HL-60 (cell line): Measurements from ENCODE around the gene FSTL5.

Source experiments
- DNase-seq, 2 experiments: peaks; one replicate each; pipeline ENCODE4 v3.0.0-alpha.2; 2010 to 2020; ENCODE audit warnings: low read depth in 1 of 2, low spot score in 1 of 2
- H3K27ac ChIP-seq: fragments of 250-450 bp; sonication (Bioruptor Pico); replicated peaks from 2 replicates; pipeline ENCODE4 v1.5.1; 2020; ENCODE audit warnings: mild to moderate bottlenecking, moderate library complexity
- H3K27me3 ChIP-seq: fragments of 250-450 bp; sonication (Bioruptor Pico); 2 replicates; pipeline ENCODE4 v1.5.1; 2021; ENCODE audit warnings: mild to moderate bottlenecking, moderate library complexity; ENCODE audit not compliant: insufficient read depth, poor library complexity, severe bottlenecking
- H3K4me3 ChIP-seq: replicated peaks from 2 replicates; pipeline ENCODE4 v1.5.1; 2011; ENCODE audit warnings: mild to moderate bottlenecking, control low read depth, low read length; ENCODE audit not compliant: insufficient read depth
- GABPA ChIP-seq: IDR thresholded peaks from 2 replicates; pipeline ENCODE4 v1.6.1; 2012; ENCODE audit warnings: low read depth
- POLR2AphosphoS5 ChIP-seq: IDR thresholded peaks from 2 replicates; pipeline ENCODE4 v1.6.1; 2012; ENCODE audit warnings: low read depth
- SPI1 ChIP-seq: IDR thresholded peaks from 2 replicates; pipeline ENCODE4 v1.6.1; 2012; ENCODE audit warnings: low read depth, mild to moderate bottlenecking, borderline replicate concordance
- TF ChIP-seq, protein P1 (sequence below): IDR thresholded peaks from 2 replicates; pipeline ENCODE4 v1.6.1; 2012; ENCODE audit warnings: low read depth; ENCODE audit not compliant: insufficient replicate concordance
- TF ChIP-seq, protein P2 (sequence below): IDR thresholded peaks from one replicate; pipeline ENCODE4 v1.5.1; 2011; ENCODE audit warnings: low read length, control low read depth, inconsistent platforms; ENCODE audit not compliant: insufficient read depth

Gene FSTL5

DNA sequence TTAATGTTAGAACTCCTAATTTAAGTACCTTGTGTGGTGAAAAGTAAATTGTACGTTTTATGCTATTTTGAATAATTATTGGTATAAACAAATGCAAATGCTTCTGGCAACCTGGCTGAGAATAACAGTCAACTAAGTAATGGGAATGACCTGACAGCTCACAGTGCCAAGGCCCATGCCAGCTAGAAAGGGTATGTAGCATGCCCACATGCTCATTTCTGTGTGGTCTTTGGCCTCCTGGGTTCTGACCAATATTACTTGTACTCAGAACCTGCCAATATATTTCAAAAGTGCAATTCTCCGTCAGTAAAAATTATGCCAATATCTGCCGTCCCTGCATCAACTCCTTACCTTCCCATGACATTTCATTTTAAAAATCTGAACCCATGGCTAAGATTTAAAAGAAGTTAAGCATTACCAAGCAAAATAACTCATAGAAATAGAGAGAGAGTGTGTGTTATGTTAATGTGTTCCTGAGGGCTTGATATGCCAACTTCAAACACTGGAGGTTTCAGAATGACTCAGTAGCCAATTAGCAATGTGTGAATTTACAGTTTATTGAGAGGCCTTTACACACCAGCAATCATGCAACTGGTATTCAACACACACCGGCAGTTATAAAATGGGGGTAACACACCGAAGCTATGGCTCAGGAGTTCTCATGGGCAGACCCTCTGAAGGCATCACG, 820.8 kb downstream of the FSTL5 start:
- H3K27me3 ChIP-seq, result no peaks in the 10 kb centered on the region
- no peak for DNase-seq
- TF ChIP-seq SPI1, result no peak
- TF ChIP-seq, protein P1, sequence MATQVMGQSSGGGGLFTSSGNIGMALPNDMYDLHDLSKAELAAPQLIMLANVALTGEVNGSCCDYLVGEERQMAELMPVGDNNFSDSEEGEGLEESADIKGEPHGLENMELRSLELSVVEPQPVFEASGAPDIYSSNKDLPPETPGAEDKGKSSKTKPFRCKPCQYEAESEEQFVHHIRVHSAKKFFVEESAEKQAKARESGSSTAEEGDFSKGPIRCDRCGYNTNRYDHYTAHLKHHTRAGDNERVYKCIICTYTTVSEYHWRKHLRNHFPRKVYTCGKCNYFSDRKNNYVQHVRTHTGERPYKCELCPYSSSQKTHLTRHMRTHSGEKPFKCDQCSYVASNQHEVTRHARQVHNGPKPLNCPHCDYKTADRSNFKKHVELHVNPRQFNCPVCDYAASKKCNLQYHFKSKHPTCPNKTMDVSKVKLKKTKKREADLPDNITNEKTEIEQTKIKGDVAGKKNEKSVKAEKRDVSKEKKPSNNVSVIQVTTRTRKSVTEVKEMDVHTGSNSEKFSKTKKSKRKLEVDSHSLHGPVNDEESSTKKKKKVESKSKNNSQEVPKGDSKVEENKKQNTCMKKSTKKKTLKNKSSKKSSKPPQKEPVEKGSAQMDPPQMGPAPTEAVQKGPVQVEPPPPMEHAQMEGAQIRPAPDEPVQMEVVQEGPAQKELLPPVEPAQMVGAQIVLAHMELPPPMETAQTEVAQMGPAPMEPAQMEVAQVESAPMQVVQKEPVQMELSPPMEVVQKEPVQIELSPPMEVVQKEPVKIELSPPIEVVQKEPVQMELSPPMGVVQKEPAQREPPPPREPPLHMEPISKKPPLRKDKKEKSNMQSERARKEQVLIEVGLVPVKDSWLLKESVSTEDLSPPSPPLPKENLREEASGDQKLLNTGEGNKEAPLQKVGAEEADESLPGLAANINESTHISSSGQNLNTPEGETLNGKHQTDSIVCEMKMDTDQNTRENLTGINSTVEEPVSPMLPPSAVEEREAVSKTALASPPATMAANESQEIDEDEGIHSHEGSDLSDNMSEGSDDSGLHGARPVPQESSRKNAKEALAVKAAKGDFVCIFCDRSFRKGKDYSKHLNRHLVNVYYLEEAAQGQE, result no peak
- TF ChIP-seq, protein P2, sequence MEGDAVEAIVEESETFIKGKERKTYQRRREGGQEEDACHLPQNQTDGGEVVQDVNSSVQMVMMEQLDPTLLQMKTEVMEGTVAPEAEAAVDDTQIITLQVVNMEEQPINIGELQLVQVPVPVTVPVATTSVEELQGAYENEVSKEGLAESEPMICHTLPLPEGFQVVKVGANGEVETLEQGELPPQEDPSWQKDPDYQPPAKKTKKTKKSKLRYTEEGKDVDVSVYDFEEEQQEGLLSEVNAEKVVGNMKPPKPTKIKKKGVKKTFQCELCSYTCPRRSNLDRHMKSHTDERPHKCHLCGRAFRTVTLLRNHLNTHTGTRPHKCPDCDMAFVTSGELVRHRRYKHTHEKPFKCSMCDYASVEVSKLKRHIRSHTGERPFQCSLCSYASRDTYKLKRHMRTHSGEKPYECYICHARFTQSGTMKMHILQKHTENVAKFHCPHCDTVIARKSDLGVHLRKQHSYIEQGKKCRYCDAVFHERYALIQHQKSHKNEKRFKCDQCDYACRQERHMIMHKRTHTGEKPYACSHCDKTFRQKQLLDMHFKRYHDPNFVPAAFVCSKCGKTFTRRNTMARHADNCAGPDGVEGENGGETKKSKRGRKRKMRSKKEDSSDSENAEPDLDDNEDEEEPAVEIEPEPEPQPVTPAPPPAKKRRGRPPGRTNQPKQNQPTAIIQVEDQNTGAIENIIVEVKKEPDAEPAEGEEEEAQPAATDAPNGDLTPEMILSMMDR, result no peak
- TF ChIP-seq POLR2AphosphoS5, result no peak
- no peak for TF ChIP-seq GABPA
- no peak overlapping the region for H3K4me3 ChIP-seq
- no peak overlapping the region for H3K27ac ChIP-seq

DNA sequence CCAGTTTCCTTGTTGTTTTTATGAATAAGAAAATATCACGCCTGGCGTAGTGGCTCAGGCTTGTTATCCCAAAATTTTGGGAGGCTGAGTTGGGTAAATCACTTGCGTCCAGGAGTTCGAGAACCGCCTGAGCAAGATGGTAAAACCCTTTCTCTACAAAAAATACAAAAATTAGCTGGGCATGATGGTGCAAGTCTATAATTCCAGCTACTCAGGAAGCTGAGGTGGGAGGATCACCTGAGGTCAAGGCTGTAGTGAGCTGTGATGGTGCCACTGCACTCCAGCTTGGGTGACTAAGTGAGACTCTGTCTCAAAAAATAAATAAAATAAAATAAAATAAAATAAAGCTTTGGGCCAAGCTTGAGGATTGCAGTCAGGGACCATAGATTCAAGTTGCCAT, 827.2 kb downstream of the FSTL5 start:
- DNase-seq, result no peak
- no peak overlapping the region for H3K4me3 ChIP-seq
- H3K27ac ChIP-seq, result no peak overlapping the region
- H3K27me3 ChIP-seq, result no peaks in the 10 kb centered on the region
- TF ChIP-seq GABPA (no peak), SPI1 (no peak)
- TF ChIP-seq, protein P1, result no peak

DNA sequence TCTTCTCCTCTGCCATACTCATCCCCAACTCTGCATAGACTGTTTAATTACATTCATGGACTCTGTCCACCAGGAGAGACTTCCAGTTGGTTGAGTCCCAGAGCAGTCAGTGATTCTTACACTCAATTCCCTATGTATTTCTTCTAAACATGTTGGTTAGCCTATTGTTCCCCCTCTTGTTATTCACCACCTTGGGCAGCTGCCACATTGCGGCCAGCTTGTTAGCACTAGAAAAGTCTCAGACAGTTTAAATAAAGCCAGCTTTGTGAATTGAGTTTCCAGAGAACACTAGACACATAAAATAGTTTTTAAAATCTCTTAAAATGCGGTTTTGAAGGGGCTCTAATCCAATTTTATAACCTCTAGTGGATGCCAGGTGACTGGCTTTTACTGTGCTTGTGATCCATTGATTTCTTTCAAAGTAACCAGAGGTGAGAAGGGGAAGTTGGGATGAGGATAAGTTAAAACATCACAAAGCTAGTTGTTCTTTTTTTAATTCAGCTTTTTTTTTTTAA, 827.7 kb downstream of the FSTL5 start:
- Histone ChIP-seq H3K27ac (no peak overlapping the region), H3K4me3 (no peak overlapping the region), H3K27me3 (no peaks in the 10 kb centered on the region)
- TF ChIP-seq, protein P1, result no peak
- TF ChIP-seq POLR2AphosphoS5 (no peak), GABPA (no peak), SPI1 (no peak)
- TF ChIP-seq, protein P2, result no peak
- no peak for DNase-seq
